ENCODE measurements around the gene PARD6B.

Gene PARD6B

GRCh38 chr20:50708845-50709635 lies 22.3 kb upstream of the PARD6B start:
- no peaks in the 10 kb centered on the region for H4K20me1 ChIP-seq (ENCODE audit: low read depth, low read length)
- H3K9me3 ChIP-seq (ENCODE audit: insufficient read depth, low read length), result no peaks in the 10 kb centered on the region
- H2AFZ ChIP-seq (ENCODE audit: low read depth, low read length, severe bottlenecking), result no peak overlapping the region
- no peak overlapping the region for H3K4me2 ChIP-seq (ENCODE audit: low read depth, low read length, poor library complexity, severe bottlenecking)
- H3K27me3 ChIP-seq (ENCODE audit: low read length), result no peaks in the 10 kb centered on the region
- no peak overlapping the region for H3K9ac ChIP-seq (ENCODE audit: low read length)
- no peak for TF ChIP-seq EZH2phosphoT487 (conservative IDR thresholded peaks at IDR 0.05; ENCODE audit: low read length)
- TF ChIP-seq, protein P1, sequence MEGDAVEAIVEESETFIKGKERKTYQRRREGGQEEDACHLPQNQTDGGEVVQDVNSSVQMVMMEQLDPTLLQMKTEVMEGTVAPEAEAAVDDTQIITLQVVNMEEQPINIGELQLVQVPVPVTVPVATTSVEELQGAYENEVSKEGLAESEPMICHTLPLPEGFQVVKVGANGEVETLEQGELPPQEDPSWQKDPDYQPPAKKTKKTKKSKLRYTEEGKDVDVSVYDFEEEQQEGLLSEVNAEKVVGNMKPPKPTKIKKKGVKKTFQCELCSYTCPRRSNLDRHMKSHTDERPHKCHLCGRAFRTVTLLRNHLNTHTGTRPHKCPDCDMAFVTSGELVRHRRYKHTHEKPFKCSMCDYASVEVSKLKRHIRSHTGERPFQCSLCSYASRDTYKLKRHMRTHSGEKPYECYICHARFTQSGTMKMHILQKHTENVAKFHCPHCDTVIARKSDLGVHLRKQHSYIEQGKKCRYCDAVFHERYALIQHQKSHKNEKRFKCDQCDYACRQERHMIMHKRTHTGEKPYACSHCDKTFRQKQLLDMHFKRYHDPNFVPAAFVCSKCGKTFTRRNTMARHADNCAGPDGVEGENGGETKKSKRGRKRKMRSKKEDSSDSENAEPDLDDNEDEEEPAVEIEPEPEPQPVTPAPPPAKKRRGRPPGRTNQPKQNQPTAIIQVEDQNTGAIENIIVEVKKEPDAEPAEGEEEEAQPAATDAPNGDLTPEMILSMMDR (IDR thresholded peaks at IDR 0.05; ENCODE audit: insufficient read depth, low read length, poor library complexity, severe bottlenecking), result no peak
- H3K4me3 ChIP-seq (ENCODE audit: insufficient read depth, low read length, poor library complexity, severe bottlenecking), result no peak overlapping the region
- no peaks in the 10 kb centered on the region for H3K9me2 ChIP-seq (replicated peaks; ENCODE audit: insufficient read depth, low read length)
- H3K27ac ChIP-seq (ENCODE audit: low read depth, low read length), result no peak overlapping the region
- no peaks in the 10 kb centered on the region for H3K79me2 ChIP-seq (ENCODE audit: insufficient read depth, low read length)
- H3F3A ChIP-seq (ENCODE audit: insufficient read depth), result no peaks in the 10 kb centered on the region
- H3K36me3 ChIP-seq (ENCODE audit: low read length), result no peaks in the 10 kb centered on the region

DNA sequence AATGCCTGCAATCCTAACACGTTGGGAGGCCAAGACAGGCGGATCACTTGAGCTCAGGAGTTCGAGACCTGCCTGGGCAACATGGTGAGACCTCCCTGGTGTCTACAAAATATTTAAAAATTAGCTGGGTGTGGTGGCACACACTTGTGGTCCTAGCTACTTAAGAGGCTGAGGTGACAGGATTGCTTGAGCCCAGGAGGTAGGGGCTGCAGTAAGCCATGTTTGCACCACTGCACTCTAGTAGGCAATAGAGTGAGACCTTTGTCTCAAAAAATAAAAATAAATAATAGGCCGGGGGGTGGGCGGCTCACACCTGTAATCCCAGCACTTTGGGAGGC lies 21.8 kb upstream of the PARD6B start:
- H3K4me2 ChIP-seq (ENCODE audit: low read depth, low read length, poor library complexity, severe bottlenecking), result no peak overlapping the region
- H3K27me3 ChIP-seq (ENCODE audit: low read length), result no peaks in the 10 kb centered on the region
- no peaks in the 10 kb centered on the region for H3K9me2 ChIP-seq (replicated peaks; ENCODE audit: insufficient read depth, low read length)
- no peaks in the 10 kb centered on the region for H3F3A ChIP-seq (ENCODE audit: insufficient read depth)
- no peak overlapping the region for H3K9ac ChIP-seq (ENCODE audit: low read length)
- H3K4me3 ChIP-seq (ENCODE audit: insufficient read depth, low read length, poor library complexity, severe bottlenecking), result no peak overlapping the region
- H3K9me3 ChIP-seq (ENCODE audit: insufficient read depth, low read length), result no peaks in the 10 kb centered on the region
- no peaks in the 10 kb centered on the region for H3K36me3 ChIP-seq (ENCODE audit: low read length)
- no peak overlapping the region for H2AFZ ChIP-seq (ENCODE audit: low read depth, low read length, severe bottlenecking)
- H3K27ac ChIP-seq (ENCODE audit: low read depth, low read length), result no peak overlapping the region
- H4K20me1 ChIP-seq (ENCODE audit: low read depth, low read length), result no peaks in the 10 kb centered on the region
- TF ChIP-seq, protein P1 (IDR thresholded peaks at IDR 0.05; ENCODE audit: insufficient read depth, low read length, poor library complexity, severe bottlenecking), result no peak
- TF ChIP-seq EZH2phosphoT487 (conservative IDR thresholded peaks at IDR 0.05; ENCODE audit: low read length), result no peak
- H3K79me2 ChIP-seq (ENCODE audit: insufficient read depth, low read length), result no peaks in the 10 kb centered on the region

DNA sequence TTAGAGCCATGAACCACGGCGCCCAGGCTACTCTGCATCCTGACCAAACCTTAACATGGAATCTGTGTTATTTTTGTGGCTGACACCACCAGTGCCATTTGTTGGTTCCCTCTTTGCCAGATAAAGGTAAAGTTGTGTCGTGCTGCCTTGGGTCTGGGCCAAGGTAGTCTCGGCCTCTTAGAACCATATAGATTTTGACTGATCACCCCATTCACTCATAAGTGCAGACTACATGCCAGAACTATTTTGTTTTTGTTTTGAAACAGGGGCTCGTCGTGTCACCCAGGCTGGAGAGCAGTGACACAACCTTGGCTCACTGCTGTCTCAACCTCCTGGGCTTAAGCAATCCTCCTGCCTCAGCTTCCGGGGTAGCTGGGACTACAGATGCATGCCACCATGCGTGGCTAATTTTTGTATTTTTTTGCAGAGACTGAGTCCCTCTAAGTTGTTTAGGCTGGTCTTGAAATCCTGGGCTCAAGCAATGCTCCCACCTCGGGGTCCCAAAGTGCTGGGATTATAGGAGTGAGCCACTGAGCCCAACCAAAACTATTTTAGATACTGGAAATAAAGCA lies 20.8 kb upstream of the PARD6B start:
- no peaks in the 10 kb centered on the region for H3K9me2 ChIP-seq (replicated peaks; ENCODE audit: insufficient read depth, low read length)
- TF ChIP-seq, protein P1 (IDR thresholded peaks at IDR 0.05; ENCODE audit: insufficient read depth, low read length, poor library complexity, severe bottlenecking), result no peak
- no peak for TF ChIP-seq EZH2phosphoT487 (conservative IDR thresholded peaks at IDR 0.05; ENCODE audit: low read length)
- H3K27me3 ChIP-seq (ENCODE audit: low read length), result no peaks in the 10 kb centered on the region
- no peaks in the 10 kb centered on the region for H4K20me1 ChIP-seq (ENCODE audit: low read depth, low read length)
- no peaks in the 10 kb centered on the region for H3F3A ChIP-seq (ENCODE audit: insufficient read depth)
- H2AFZ ChIP-seq (ENCODE audit: low read depth, low read length, severe bottlenecking), result no peak overlapping the region
- no peak overlapping the region for H3K4me3 ChIP-seq (ENCODE audit: insufficient read depth, low read length, poor library complexity, severe bottlenecking)
- H3K36me3 ChIP-seq (ENCODE audit: low read length), result no peaks in the 10 kb centered on the region
- H3K9ac ChIP-seq (ENCODE audit: low read length), result no peak overlapping the region
- H3K4me2 ChIP-seq (ENCODE audit: low read depth, low read length, poor library complexity, severe bottlenecking), result no peak overlapping the region
- no peaks in the 10 kb centered on the region for H3K79me2 ChIP-seq (ENCODE audit: insufficient read depth, low read length)
- H3K27ac ChIP-seq (ENCODE audit: low read depth, low read length), result no peak overlapping the region
- no peaks in the 10 kb centered on the region for H3K9me3 ChIP-seq (ENCODE audit: insufficient read depth, low read length)

Measured in SU-DHL-6 (cell line).